Neural cell (in vitro differentiated cells): ENCODE data around the gene SH3RF2. TPM values are rescaled to one million over a fixed set of nuclear protein-coding genes. Genes with fewer than 3 reads are reported as not detected.

ENCODE experiments used
- H2AFZ ChIP-seq: fragments of 200-600, 300-800 bp; sonication (generic), shearing (Covaris generic); 2 replicates; pipeline ENCODE4 v1.6.0; 2014; ENCODE audit warnings: low read depth, mild to moderate bottlenecking, antibody characterized with exemption, low read length, moderate library complexity
- H3F3A ChIP-seq: fragments of 200-600 bp; shearing (Covaris generic); 2 replicates; pipeline ENCODE4 v1.6.1; 2016; ENCODE audit warnings: mild to moderate bottlenecking, moderate library complexity, mixed read lengths, antibody characterized with exemption, low read length; ENCODE audit not compliant: insufficient read depth, poor library complexity, severe bottlenecking
- H3K27ac ChIP-seq: fragments of 200-600, 300-800 bp; sonication (generic), shearing (Covaris generic); 2 replicates; pipeline ENCODE4 v1.5.1; 2014; ENCODE audit warnings: mild to moderate bottlenecking, low read length, moderate library complexity
- H3K27me3 ChIP-seq: fragments of 300-800, 200-600 bp; sonication (generic), shearing (Covaris generic); 2 replicates; pipeline ENCODE4 v1.6.0; 2014; ENCODE audit warnings: mild to moderate bottlenecking, low read depth, low read length, moderate library complexity; ENCODE audit not compliant: insufficient read depth
- H3K36me3 ChIP-seq: fragments of 300-800, 200-600 bp; sonication (generic), shearing (Covaris generic); 2 replicates; pipeline ENCODE4 v1.5.1; 2014; ENCODE audit warnings: mild to moderate bottlenecking, antibody characterized with exemption, low read length, moderate library complexity; ENCODE audit not compliant: insufficient read depth
- H3K4me2 ChIP-seq: fragments of 300-800, 200-600 bp; sonication (generic), shearing (Covaris generic); 2 replicates; pipeline ENCODE4 v1.6.0; 2014; ENCODE audit warnings: mild to moderate bottlenecking, low read length
- H3K4me3 ChIP-seq: fragments of 300-800, 200-600 bp; sonication (generic), shearing (Covaris generic); 2 replicates; pipeline ENCODE4 v1.5.1; 2014; ENCODE audit warnings: mild to moderate bottlenecking, low read length, moderate library complexity
- H3K79me2 ChIP-seq: fragments of 200-600 bp; shearing (Covaris generic); replicated peaks from 2 replicates; pipeline ENCODE4 v1.6.0; 2014; ENCODE audit warnings: mild to moderate bottlenecking, low read length, moderate library complexity; ENCODE audit not compliant: insufficient read depth
- H3K9ac ChIP-seq: fragments of 300-800, 200-600 bp; sonication (generic), shearing (Covaris generic); 2 replicates; pipeline ENCODE4 v1.6.1; 2016; ENCODE audit warnings: mild to moderate bottlenecking, low read length, mixed read lengths
- H3K9me2 ChIP-seq: fragments of 200-600 bp; shearing (Covaris generic); 2 replicates; pipeline ENCODE4 v1.6.1; 2016; ENCODE audit warnings: mild to moderate bottlenecking, low read length, mixed read lengths; ENCODE audit not compliant: insufficient read depth
- H3K9me3 ChIP-seq: fragments of 200-600, 300-800 bp; sonication (generic), shearing (Covaris generic); 2 replicates; pipeline ENCODE4 v1.6.1; 2016; ENCODE audit warnings: mild to moderate bottlenecking, mixed run types, low read length, moderate library complexity, mixed read lengths
- H4K20me1 ChIP-seq: fragments of 200-600 bp; shearing (Covaris generic); 2 replicates; pipeline ENCODE4 v1.6.1; 2016; ENCODE audit warnings: mild to moderate bottlenecking, mixed run types; ENCODE audit not compliant: insufficient read depth
- CTCF ChIP-seq: fragments of 450-650 bp; IDR thresholded peaks from 2 replicates; pipeline ENCODE4 v1.5.1; 2014; ENCODE audit warnings: antibody characterized with exemption, mild to moderate bottlenecking, moderate library complexity; ENCODE audit not compliant: poor library complexity, severe bottlenecking
- EP300 ChIP-seq: fragments of 450-650 bp; conservative IDR thresholded peaks from 2 replicates; pipeline ENCODE4 v1.6.1; 2014; ENCODE audit warnings: antibody characterized with exemption, mild to moderate bottlenecking, moderate library complexity; ENCODE audit not compliant: poor library complexity, severe bottlenecking
- EZH2 ChIP-seq: fragments of 200-600, 300-800 bp; shearing (Covaris generic), sonication (generic); IDR thresholded peaks from 2 replicates; pipeline ENCODE4 v1.6.1; 2014; ENCODE audit warnings: antibody characterized with exemption, low read length, borderline replicate concordance, mild to moderate bottlenecking; ENCODE audit not compliant: insufficient read depth, poor library complexity, severe bottlenecking
- MXI1 ChIP-seq: fragments of 450-650 bp; conservative IDR thresholded peaks from 2 replicates; pipeline ENCODE4 v1.6.1; 2014; ENCODE audit warnings: antibody characterized with exemption, mild to moderate bottlenecking; ENCODE audit not compliant: poor library complexity, severe bottlenecking
- POLR2AphosphoS5 ChIP-seq: IDR thresholded peaks from 2 replicates; pipeline ENCODE4 v1.6.1; 2012
- RAD21 ChIP-seq: fragments of 450-650 bp; conservative IDR thresholded peaks from 2 replicates; pipeline ENCODE4 v1.6.1; 2014; ENCODE audit warnings: antibody characterized with exemption, mild to moderate bottlenecking, moderate library complexity
- REST ChIP-seq: IDR thresholded peaks from 2 replicates; pipeline ENCODE4 v1.6.1; 2012; ENCODE audit warnings: borderline replicate concordance
- SMC3 ChIP-seq: fragments of 450-650 bp; conservative IDR thresholded peaks from 2 replicates; pipeline ENCODE4 v1.6.1; 2014; ENCODE audit warnings: antibody characterized with exemption, mild to moderate bottlenecking, moderate library complexity; ENCODE audit not compliant: poor library complexity
- TAF1 ChIP-seq: IDR thresholded peaks from 2 replicates; pipeline ENCODE4 v1.6.1; 2012; ENCODE audit warnings: low read depth
- polyA plus RNA-seq: library from polyadenylated mRNA; depleted of rRNA; stranded (reverse); fragments of >200 nt; gene quantifications from 2 replicates; pipeline ENCODE4 v1.2.3, GENCODE V29; 2014

Gene SH3RF2
- polyA plus RNA-seq, 1 donor from 2014 or later = not detected

- H3K36me3 ChIP-seq = no peaks in the 10 kb centered on the region
- no peaks in the 10 kb centered on the region for H3F3A ChIP-seq
- no peak overlapping the region for H3K4me3 ChIP-seq
- no peaks in the 10 kb centered on the region for H3K9me3 ChIP-seq
- TF ChIP-seq REST (no peak), CTCF (no peak), POLR2AphosphoS5 (no peak), MXI1 (no peak), EZH2 (no peak), SMC3 (no peak), TAF1 (no peak), RAD21 (no peak), EP300 (no peak)
- H4K20me1 ChIP-seq = no peaks in the 10 kb centered on the region
- H3K9me2 ChIP-seq = no peaks in the 10 kb centered on the region
- no peak overlapping the region for H3K4me2 ChIP-seq
- no peak overlapping the region for H3K27ac ChIP-seq
- H3K9ac ChIP-seq = no peak overlapping the region
- H3K79me2 ChIP-seq = no peaks in the 10 kb centered on the region
- no peak overlapping the region for H2AFZ ChIP-seq
- H3K27me3 ChIP-seq = no peaks in the 10 kb centered on the region
Measured at GRCh38 chr5:145942201-145942600, 5.8 kb downstream of the SH3RF2 start.

- H3K9me3 ChIP-seq = no peaks in the 10 kb centered on the region
- no peaks in the 10 kb centered on the region for H3K27me3 ChIP-seq
- no peak overlapping the region for H3K4me2 ChIP-seq
- H3K9me2 ChIP-seq = no peaks in the 10 kb centered on the region
- no peak overlapping the region for H3K9ac ChIP-seq
- H2AFZ ChIP-seq = no peak overlapping the region
- no peak overlapping the region for H3K4me3 ChIP-seq
- no peaks in the 10 kb centered on the region for H4K20me1 ChIP-seq
- H3K27ac ChIP-seq = no peak overlapping the region
- TF ChIP-seq POLR2AphosphoS5 (no peak), EP300 (no peak), MXI1 (no peak), RAD21 (no peak), SMC3 (no peak), TAF1 (no peak), REST (no peak), EZH2 (no peak), CTCF (no peak)
- no peaks in the 10 kb centered on the region for H3K79me2 ChIP-seq
- H3K36me3 ChIP-seq = no peaks in the 10 kb centered on the region
- H3F3A ChIP-seq = no peaks in the 10 kb centered on the region
Measured at GRCh38 chr5:145942749-145943148, 6.4 kb downstream of the SH3RF2 start.
